Activated naive CD8-positive, alpha-beta T cell (primary cell): ENCODE data around the gene RNU5D-1.
A peak's percentile ranks its signal among the peaks of the same experiment; 100 is the strongest.
"Not testable (repeated sequence)": the region's sequence is repeated elsewhere in the genome, so short reads cannot be mapped to it uniquely, and the experiment has no call there.

Source experiments
- H3K27ac Mint-ChIP-seq: one replicate; pipeline ENCODE4 v1.8.0; 2021; ENCODE audit warnings: mixed read lengths
- H3K27me3 Mint-ChIP-seq: one replicate; pipeline ENCODE4 v1.8.0; 2021; ENCODE audit warnings: mixed read lengths
- H3K36me3 Mint-ChIP-seq: one replicate; pipeline ENCODE4 v1.8.0; 2021; ENCODE audit warnings: mixed read lengths
- H3K4me1 Mint-ChIP-seq: one replicate; pipeline ENCODE4 v1.8.0; 2021; ENCODE audit warnings: low read depth, mixed read lengths
- H3K4me3 Mint-ChIP-seq: one replicate; pipeline ENCODE4 v1.8.0; 2021; ENCODE audit warnings: mild to moderate bottlenecking, mixed read lengths
- H3K9me3 Mint-ChIP-seq: one replicate; pipeline ENCODE4 v1.8.0; 2021; ENCODE audit warnings: low read depth, mixed read lengths

Gene RNU5D-1

DNA sequence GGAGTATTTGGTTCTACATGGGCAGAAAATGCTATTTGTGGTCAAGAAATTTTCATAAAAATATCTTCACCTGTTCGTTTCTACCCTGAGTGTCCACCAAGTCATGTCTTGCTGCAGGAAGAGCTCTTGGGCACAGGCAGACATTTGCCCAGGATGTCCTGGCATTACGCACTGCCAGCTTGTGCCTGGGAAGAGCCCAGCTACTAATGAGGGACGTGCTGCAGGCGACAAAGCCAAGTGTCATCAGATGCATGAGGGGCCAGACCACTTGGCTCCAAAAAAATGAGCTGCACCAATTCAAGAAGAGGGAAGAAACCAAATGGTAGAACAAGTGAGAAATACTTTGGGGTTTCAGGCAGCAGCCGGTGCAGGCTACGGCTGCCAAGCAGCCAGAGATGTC is 12.9 kb downstream of the RNU5D-1 start:
- H3K27ac Mint-ChIP-seq = no peak overlapping the region
- no peak overlapping the region for H3K4me3 Mint-ChIP-seq
- H3K27me3 Mint-ChIP-seq = no peaks in the 10 kb centered on the region
- no peaks in the 10 kb centered on the region for H3K36me3 Mint-ChIP-seq
- peaks cover 69% of the 10 kb centered on the region for H3K4me1 Mint-ChIP-seq
- no peaks in the 10 kb centered on the region for H3K9me3 Mint-ChIP-seq

DNA sequence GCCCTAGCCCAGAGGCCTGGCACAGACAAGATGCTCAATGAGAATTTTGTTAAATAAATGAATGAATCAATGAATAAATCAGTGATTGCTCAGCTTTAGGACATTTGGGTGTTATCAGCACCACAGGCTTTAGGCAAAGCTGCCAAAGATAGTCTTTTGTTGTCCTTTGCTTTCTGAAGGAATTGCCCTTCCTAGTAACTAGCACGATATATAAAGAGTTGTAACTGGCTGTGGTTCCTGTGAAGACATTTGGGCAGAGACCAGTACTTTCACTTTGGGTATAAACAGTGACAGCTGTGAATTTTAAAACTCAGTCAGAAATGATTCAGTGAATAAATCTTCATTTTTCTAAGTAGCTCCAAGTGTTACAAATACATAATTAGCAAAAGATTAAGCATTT is 13.3 kb downstream of the RNU5D-1 start:
- H3K27ac Mint-ChIP-seq = no peak overlapping the region
- no peaks in the 10 kb centered on the region for H3K36me3 Mint-ChIP-seq

DNA sequence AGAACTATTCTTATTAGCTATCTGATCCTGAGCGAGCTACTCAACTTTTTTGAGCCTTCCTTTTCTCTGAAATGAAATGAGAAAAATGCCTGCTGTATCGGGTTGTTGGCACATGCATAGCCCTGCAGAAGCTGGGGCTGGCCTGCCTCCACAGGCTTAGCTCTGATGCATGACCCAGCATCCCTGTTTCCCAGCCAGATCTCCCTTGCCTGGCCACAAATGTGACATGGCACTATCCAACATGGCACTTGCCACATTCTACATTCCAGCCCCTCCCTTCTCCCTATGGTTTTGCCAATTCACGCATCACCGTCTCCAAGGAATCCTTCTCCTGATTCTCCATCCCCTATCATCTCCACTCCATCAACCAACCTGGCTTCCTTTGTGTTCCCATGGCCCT is 13.8 kb downstream of the RNU5D-1 start:
- H3K27ac Mint-ChIP-seq = no peak overlapping the region
- no peak overlapping the region for H3K4me3 Mint-ChIP-seq
- H3K4me1 Mint-ChIP-seq = peaks cover 66% of the 10 kb centered on the region
- no peaks in the 10 kb centered on the region for H3K36me3 Mint-ChIP-seq
- no peaks in the 10 kb centered on the region for H3K27me3 Mint-ChIP-seq
- no peaks in the 10 kb centered on the region for H3K9me3 Mint-ChIP-seq

More for the DNA sequence above, 13.3 kb downstream of the RNU5D-1 start:
- Mint-ChIP-seq H3K9me3 (no peaks in the 10 kb centered on the region), H3K4me3 (no peak overlapping the region), H3K4me1 (peaks cover 66% of the 10 kb centered on the region), H3K27me3 (no peaks in the 10 kb centered on the region)

DNA sequence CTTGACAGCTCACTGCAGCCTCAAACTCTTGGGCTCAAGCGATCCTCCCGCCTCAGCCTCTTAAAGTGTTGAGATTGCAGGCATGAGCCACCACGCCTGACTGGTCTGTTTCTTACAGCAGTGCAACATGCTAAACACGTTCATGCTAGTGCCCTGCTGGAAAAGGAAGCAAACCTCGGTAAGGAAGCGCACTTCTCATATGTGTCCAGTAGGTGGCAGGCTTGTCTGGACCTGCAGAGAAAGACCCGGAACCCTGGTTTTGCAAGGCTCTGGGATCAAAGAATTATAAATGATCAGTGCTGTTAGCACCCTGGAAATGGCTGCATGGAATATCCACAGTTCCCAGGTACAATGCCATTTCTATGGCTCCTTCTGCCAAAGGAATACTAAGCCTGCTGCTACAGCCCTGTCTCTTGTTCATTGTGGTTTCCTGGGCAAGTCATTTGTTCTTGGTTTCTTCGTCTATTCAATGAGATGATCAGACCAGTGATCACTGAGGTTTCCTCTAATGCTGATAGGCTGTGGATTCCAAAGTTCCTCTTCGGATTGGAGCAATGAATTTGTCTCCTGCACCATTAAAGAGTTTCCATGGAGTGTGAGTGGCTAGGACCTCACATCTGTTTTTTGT is 15.9 kb downstream of the RNU5D-1 start:
- no peaks in the 10 kb centered on the region for H3K36me3 Mint-ChIP-seq
- H3K27ac Mint-ChIP-seq = no peak overlapping the region
- no peaks in the 10 kb centered on the region for H3K9me3 Mint-ChIP-seq
- peaks cover 47% of the 10 kb centered on the region for H3K4me1 Mint-ChIP-seq
- peak overlapping the region; percentile 58 for H3K4me3 Mint-ChIP-seq
- no peaks in the 10 kb centered on the region for H3K27me3 Mint-ChIP-seq

DNA sequence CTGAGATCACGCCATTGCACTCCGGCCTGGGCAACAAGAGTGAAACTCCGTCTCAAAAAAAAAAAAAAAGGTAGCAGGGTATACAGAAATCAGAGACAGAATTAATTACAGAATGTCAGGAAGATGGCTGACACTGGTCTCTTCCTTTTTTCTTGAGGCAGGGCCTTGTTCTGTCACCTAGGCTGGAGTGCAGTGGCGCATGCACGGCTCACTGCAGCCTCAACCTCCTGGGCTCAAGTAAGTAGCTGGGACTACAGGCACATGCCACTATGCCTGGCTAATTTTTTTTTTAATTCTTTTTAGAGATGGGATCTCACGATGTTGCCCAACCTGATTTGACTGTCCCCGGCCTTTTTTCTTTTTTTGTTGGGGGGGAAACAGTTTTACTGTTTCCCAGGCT is 16.4 kb downstream of the RNU5D-1 start:
- Mint-ChIP-seq H3K27ac (no peak overlapping the region), H3K4me1 (peaks cover 44% of the 10 kb centered on the region), H3K27me3 (no peaks in the 10 kb centered on the region), H3K36me3 (no peaks in the 10 kb centered on the region), H3K9me3 (no peaks in the 10 kb centered on the region), H3K4me3 (no peak overlapping the region)

DNA sequence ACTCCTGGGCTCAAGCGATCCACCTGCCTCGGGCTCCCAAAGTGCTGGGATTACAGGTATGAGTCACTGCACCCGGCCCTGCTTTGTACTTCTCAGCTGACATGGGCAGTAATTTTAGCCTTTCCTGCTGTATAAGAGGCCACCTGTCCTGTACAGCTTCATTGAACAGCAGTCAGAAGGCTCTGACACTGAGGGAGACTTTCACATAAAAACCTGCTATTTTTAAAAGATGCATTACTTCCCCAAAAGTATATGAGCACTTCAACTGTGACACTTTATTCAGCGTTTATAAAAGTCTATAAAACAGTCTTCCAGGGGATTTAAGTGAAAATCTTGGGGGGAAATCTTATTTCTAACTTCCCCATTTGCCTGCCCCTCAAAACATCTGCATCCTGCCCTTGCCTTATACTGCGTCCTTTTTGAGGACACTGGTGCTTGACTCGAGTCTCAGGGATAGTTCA is 17.6 kb downstream of the RNU5D-1 start:
- Mint-ChIP-seq H3K27me3 (no peaks in the 10 kb centered on the region), H3K4me1 (peaks cover 34% of the 10 kb centered on the region), H3K27ac (no peak overlapping the region), H3K4me3 (no peak overlapping the region), H3K9me3 (no peaks in the 10 kb centered on the region), H3K36me3 (no peaks in the 10 kb centered on the region)

DNA sequence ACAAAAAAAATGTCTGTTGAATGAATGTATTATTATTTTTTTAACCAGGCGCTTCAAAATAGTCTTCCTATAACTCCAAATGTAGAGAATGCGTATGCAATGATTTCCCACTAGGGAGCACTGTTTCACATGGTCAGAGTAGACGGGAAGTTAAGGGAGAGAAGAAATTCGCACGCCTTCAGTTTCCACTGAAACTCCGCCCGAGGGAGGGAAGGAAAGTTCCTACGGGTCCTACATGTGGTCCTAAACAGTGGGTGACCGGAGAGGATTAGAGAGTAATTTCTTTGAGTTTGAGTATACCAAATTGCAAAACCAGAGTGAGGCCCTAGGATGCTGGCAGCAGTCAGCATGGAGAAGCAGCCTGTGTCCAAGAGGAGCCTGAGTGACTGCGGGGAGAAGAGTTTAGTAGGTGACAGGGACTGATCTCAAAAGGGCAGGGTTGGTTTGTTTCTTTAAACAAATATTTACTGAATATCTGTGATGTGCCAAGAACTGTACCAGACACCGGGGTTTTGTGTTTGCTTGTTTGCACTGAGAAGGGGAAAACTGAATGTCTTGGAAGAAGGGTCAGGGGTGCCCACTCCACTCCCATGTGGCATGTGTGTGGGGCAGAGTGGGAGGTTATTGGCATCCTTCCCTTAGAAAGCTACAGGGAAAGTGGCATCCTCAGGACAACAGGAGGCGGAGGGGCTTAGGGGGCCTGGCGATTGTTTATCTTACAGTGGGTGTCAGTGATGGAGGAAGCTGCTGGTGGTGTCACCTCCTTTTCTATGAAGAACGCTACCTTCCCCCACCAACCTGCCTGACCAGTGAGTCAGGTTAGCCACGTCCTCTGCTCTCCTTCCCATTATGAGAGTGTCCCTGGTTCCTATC is 22.8 kb downstream of the RNU5D-1 start:
- Mint-ChIP-seq H3K4me3 (peak overlapping the region; percentile 67), H3K27me3 (no peaks in the 10 kb centered on the region), H3K9me3 (no peaks in the 10 kb centered on the region), H3K36me3 (no peaks in the 10 kb centered on the region), H3K27ac (peak overlapping the region; percentile 50), H3K4me1 (peaks cover 9% of the 10 kb centered on the region)

DNA sequence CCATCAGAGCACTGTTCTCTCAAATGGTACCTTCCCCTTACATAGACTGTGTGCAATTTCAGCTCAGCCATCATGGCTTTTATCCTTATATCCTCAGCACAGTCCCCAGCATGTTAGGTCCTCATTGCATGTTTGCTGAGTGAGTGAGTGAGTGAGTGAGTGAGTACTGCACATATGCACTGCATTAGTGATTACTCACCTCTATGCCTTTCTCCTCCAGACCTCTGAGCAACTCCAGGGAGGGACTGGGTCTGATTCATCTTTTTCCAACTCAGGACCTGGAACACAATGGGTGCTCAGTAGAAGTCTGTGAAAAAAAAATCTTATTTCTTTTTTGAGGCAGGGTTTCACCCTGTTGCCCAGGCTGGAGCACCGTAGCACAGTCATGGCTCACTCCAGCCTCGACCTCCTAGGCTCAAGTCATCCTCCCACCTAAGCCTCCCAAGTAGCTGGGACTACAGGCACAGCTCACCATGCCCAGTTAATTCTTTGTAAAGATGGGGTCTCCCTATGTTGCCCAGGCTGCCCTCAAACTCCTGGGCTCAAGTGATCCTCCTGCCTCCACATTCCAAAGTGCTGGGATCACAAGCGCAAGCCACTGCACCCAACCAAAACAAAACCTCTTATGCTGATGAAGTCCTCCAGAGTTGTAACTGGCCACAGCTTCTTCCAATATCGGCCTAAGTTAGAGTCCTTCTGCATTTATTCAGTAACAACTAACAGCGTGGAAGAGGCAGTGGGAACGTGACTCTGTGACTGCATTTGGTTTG is 23.7 kb downstream of the RNU5D-1 start:
- peaks cover 9% of the 10 kb centered on the region for H3K4me1 Mint-ChIP-seq
- H3K27me3 Mint-ChIP-seq = no peaks in the 10 kb centered on the region
- no peak overlapping the region for H3K4me3 Mint-ChIP-seq
- no peaks in the 10 kb centered on the region for H3K36me3 Mint-ChIP-seq
- no peak overlapping the region for H3K27ac Mint-ChIP-seq
- H3K9me3 Mint-ChIP-seq = no peaks in the 10 kb centered on the region

DNA sequence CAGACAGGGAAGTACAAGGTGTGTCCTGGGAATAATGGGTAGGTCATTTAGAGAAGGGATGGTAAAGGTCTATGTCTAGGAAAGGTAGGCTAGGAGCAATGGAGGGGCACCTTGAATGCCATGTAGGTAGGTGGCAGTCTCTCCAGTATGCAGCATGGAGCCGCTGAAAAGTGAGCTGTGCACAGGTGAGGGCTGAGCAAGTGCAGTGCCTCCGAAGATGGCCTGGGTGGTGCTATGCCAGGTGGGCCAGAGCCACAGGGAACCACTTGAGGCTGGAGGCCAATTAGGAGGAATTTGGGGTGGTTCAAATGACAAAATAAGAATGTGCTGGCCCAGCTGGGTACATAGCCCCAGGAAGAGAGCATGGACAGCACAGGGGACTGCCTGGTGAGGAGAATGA is 25.0 kb downstream of the RNU5D-1 start:
- Mint-ChIP-seq H3K36me3 (peaks cover 2% of the 10 kb centered on the region), H3K4me3 (no peak overlapping the region), H3K27ac (no peak overlapping the region)

DNA sequence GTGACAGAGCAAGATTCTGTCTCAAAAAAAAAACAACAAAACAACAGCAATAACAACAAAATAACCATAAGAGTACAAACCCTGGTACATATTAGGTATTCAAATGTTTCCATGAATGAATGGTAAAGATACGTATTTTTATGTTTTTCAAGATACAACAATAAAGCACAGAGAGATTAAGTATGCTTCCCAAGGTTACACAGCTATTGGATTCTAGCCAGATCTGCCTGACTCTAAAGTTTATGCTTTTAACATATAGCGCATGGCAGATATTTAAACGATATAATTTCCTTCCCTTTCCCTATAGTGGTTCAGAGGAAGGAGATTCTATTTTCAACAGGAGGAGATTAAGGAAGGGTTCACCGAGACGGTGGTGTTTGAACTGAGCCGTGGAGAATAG is 25.5 kb downstream of the RNU5D-1 start:
- no peaks in the 10 kb centered on the region for H3K27me3 Mint-ChIP-seq
- H3K4me1 Mint-ChIP-seq = peaks cover 9% of the 10 kb centered on the region
- peaks cover 2% of the 10 kb centered on the region for H3K36me3 Mint-ChIP-seq
- no peak overlapping the region for H3K4me3 Mint-ChIP-seq
- no peaks in the 10 kb centered on the region for H3K9me3 Mint-ChIP-seq
- H3K27ac Mint-ChIP-seq = no peak overlapping the region

More for the DNA sequence above, 25.0 kb downstream of the RNU5D-1 start:
- Mint-ChIP-seq H3K4me1 (peaks cover 9% of the 10 kb centered on the region), H3K9me3 (no peaks in the 10 kb centered on the region), H3K27me3 (no peaks in the 10 kb centered on the region)

DNA sequence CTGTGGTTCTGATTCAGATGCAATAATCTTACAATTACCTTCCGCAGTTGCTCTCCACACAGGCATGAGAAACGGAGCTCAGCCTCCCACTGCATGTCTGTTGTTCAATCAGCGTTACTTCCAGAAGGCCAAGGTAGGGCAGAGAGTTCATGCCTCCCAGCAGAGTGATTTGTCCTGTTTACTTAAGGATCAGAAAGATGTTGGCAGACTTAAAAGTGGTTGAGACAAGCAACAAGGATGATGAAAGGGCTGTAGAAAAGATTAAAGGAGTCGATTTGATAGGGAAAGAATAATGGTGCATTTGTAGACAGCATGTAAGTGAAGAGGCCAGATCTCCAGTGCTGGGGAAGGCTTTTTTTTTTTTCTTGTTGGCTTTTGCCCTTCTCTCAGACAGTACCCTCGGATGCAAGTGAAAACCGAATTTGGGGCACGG is 29.8 kb downstream of the RNU5D-1 start:
- H3K36me3 Mint-ChIP-seq = peaks cover 2% of the 10 kb centered on the region
- H3K9me3 Mint-ChIP-seq = no peaks in the 10 kb centered on the region
- H3K27ac Mint-ChIP-seq = no peak overlapping the region
- H3K4me3 Mint-ChIP-seq = no peak overlapping the region
- H3K27me3 Mint-ChIP-seq = no peaks in the 10 kb centered on the region
- peaks cover 15% of the 10 kb centered on the region for H3K4me1 Mint-ChIP-seq

DNA sequence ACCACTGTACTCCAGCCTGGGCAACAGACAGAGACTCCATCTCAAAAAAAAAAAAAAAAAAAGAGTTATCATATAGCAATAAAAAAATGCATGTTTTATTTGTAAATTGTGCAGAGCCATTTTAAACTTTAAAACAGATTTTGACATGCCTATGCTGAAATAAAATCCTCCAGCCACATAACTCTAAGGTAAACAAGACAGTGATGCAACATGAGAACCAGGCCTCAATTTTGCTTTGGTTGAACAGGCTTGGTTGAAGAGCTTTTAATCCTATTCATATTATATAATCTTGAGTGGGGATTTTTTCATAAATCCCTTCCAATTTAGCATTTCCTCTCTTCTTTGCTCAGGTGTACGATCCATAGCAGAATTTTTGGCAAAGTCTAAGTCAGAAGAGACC is 30.4 kb downstream of the RNU5D-1 start:
- Mint-ChIP-seq H3K27me3 (no peaks in the 10 kb centered on the region), H3K27ac (no peak overlapping the region), H3K4me3 (no peak overlapping the region), H3K36me3 (peaks cover 2% of the 10 kb centered on the region), H3K4me1 (peaks cover 19% of the 10 kb centered on the region), H3K9me3 (no peaks in the 10 kb centered on the region)

DNA sequence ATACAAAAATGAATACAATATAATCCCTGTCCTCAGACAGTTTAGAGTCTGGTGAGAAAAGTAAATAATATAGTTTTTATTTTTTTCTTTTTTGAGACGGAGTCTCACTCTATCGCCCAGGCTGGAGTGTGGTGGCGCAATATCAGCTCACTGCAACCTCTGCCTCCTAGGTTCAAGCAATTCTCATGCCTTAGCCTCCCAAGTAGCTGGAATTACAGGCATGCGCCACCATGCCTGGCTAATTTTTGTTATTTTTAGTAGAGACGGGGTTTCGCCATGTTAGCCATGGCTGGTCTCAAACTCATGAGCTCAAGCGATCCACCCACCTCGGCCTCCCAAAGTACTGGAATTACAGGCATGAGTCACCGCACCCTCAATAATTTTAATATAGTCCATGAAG is 31.6 kb downstream of the RNU5D-1 start:
- not testable (repeated sequence) for H3K4me3 Mint-ChIP-seq, H3K27ac Mint-ChIP-seq, H3K36me3 Mint-ChIP-seq, H3K27me3 Mint-ChIP-seq, H3K9me3 Mint-ChIP-seq
- peaks cover 21% of the 10 kb centered on the region for H3K4me1 Mint-ChIP-seq

DNA sequence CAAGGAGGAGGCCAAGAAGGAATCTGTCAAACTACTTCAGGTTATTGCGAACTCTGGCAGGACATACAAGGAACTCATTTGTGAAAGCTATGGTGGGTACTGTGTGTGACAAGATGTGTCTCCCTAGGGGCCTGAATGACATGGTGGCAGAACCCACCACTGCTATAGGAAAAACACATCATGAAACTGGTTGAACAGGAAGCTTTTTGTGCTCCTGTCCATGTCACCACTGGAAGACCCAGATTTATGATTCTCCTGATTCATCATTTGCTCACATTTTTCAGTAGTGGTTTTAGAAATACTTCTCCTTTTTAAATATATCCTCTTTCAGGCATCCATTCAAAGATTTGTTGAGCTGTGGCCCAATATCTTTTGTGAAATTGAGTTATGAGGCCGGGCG is 32.8 kb downstream of the RNU5D-1 start:
- H3K4me1 Mint-ChIP-seq = peaks cover 23% of the 10 kb centered on the region
- H3K36me3 Mint-ChIP-seq = peaks cover 2% of the 10 kb centered on the region
- no peak overlapping the region for H3K27ac Mint-ChIP-seq
- no peaks in the 10 kb centered on the region for H3K9me3 Mint-ChIP-seq
- no peaks in the 10 kb centered on the region for H3K27me3 Mint-ChIP-seq
- H3K4me3 Mint-ChIP-seq = no peak overlapping the region

DNA sequence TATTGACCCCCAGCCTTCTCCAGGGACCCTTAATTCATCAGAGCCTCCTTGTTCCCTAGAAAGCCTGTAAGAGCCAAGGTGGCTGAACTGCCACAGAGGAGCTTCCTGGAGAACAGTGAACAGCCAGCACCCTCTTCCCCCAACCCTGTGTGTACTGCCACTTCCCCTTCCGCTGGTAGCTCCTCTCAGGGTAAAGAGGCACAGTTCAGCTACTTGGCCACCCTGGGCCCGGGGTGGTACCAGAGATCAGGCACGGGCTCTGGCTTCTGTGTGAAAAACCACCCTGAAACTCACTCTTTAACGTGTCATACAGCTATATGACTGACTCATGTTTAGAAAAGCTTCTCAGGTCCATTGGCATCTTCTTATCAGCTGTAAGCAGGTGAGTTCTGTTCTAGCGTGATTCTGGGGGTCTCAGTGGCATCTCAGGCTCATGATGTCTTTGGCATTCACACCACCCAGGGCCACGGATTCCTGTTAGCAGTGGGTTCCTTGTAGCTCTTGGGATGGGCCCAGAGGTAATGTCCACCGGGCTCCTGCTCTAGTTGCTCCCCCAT is 34.1 kb downstream of the RNU5D-1 start:
- peaks cover 2% of the 10 kb centered on the region for H3K36me3 Mint-ChIP-seq
- H3K27ac Mint-ChIP-seq = peak overlapping the region; percentile 92
- H3K9me3 Mint-ChIP-seq = no peaks in the 10 kb centered on the region
- no peaks in the 10 kb centered on the region for H3K27me3 Mint-ChIP-seq
- peaks cover 24% of the 10 kb centered on the region for H3K4me1 Mint-ChIP-seq
- peak overlapping the region; percentile 55 for H3K4me3 Mint-ChIP-seq
